Dedifferentiated amniotic fluid mesenchymal stem cell (primary cell): Measurements from ENCODE around the gene ZBTB43.

ENCODE experiments used
- DNase-seq: peaks from one replicate; pipeline ENCODE4 v3.0.0-alpha.2; 2016; ENCODE audit errors: extremely low spot score

ZBTB43 gene

DNA sequence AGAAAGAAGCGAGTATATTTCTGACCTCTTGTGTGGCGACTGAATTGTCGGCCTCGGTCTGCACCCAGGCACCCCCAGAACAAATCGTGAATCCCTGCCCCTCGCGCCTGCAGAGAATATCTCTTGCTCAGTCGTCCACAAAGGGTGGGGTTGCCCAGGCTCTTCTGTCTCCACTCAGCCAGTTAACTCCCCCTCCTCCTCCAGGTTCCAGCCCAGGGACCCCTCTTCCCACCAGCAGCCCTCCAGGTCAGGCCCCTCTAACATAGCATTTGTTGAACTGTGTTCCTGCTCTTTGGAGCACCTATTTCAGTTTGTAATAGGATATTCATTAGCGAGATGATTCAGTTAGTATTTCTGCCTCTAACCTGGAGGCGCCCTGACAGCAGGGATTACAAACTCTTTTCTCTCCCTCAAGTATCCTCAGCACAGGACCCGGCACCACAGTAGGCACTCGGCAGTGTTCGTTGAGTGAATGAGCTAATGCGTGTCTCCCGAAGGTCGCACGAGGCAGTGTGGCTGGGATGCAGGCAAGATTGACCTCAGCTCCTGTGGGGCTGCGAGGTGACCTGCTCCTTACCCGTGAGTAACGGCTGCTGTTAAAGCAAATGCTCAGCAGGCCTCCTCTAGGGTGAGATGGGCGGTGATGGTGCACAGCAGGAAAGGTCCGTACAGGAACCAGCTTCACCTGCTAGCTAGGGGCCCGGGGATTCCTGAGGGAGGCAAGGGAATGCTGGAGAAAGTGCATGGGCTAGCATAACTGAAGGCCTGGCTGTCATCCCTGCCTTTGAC, 81.4 kb downstream of the ZBTB43 start:
- no peak for DNase-seq

DNA sequence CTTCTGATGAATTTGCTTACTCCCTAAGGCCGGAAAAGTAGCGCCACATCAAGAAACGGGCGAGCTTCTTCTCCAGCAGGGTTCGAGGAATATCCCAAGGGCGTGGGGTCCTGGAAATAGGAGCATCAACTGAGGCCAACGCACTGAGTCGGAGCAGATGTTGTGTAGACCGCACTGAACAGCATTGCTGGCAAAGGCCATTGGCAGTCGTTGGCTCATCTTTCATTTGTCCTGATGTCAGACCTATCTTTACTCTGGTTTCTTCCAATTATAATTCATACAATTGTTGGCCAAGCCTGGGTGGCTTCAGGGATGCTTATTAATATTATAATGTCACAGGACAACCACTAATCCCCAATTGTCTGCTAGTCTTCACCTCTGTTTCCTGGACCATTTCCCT, 82.1 kb downstream of the ZBTB43 start:
- DNase-seq = no peak
